ENCODE measurements around the gene ASNS. TPM values are rescaled to one million over a fixed set of nuclear protein-coding genes. Genes with fewer than 3 reads are reported as not detected.

Gene ASNS
- total and polyA plus RNA-seq, 2 of the 8 experiments (the other 6 are each of a cell fraction or from before 2014, with no cell fraction given) = 32.2 to 150 TPM

DNA sequence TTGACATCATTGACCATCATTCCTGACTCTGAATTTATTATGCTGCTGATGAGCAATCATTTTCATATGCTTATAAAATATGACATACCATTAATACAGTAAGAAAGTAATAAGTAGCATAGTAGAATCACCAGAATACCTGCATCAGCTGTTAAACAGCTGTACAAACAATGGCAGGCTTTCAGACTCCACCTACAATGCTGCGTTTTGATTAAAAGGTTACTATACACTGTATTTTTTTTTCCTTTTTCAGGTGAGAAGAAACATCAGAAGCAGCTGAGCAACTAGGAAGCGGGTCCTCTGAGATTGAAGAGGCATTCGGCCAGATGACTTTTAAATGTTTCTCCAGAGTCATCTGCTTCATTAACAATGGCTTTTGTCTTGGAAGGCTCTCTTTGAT is 7.1 kb downstream of the ASNS start:
- H4K91ac ChIP-seq (replicated peaks; ENCODE audit: insufficient read length, low read length) = no peak overlapping the region
- no peak overlapping the region for H2BK15ac ChIP-seq (ENCODE audit: low read length)
- H3K9me3 ChIP-seq (ENCODE audit: insufficient read depth in 2 of 2, low read depth in 1 of 2, low read length in 1 of 2) = no peaks in the 10 kb centered on the region
- H3K14ac ChIP-seq (ENCODE audit: insufficient read length) = no peak overlapping the region
- H2BK12ac ChIP-seq (ENCODE audit: low read depth, low read length) = no peak overlapping the region
- H3K4me2 ChIP-seq (ENCODE audit: insufficient read depth in 1 of 2, low read depth in 2 of 2, low read length in 2 of 2) = no peak overlapping the region
- ChIA-PET POLR2A (ENCODE audit: partially characterized antibody) (interaction anchor here (1.0 to 2.1 kb wide), 4 partner anchors 9 to 63 kb away, joined by 3 to 13 read pairs (median 5); no protein-coding TSS in a partner anchor), CTCF (ENCODE audit: partially characterized antibody) (no interaction called here)
- H3K4me3 ChIP-seq (ENCODE audit: extremely low read depth in 1 of 4, insufficient read depth in 2 of 4, low read depth in 3 of 4, low read length in 4 of 4) = no peak overlapping the region
- no peak overlapping the region for H2BK5ac ChIP-seq (ENCODE audit: low read depth, low read length)
- H3K23ac ChIP-seq (ENCODE audit: insufficient read length) = no peak overlapping the region
- FAIRE-seq (no peak), DNase-seq (ENCODE audit: low read depth in 1 of 2, low spot score in 2 of 2) (no peak)
- no peak overlapping the region for H3K18ac ChIP-seq (ENCODE audit: extremely low read depth, low read length)
- no peak overlapping the region for H2AK5ac ChIP-seq (ENCODE audit: low read depth, low read length)
- no peak overlapping the region for H3K4ac ChIP-seq (replicated peaks; ENCODE audit: insufficient read length, low read depth, low read length)
- no peak overlapping the region for H2BK120ac ChIP-seq (replicated peaks; ENCODE audit: low read depth, low read length)
- peaks cover 0 to 69% (median 24%) of the 10 kb centered on the region in 4 experiments; a peak in 5 of 8 replicates for H3K36me3 ChIP-seq (ENCODE audit: control insufficient read depth in 2 of 4, insufficient read depth in 4 of 4, low read length in 3 of 4)
- no peak overlapping the region for H4K5ac ChIP-seq (ENCODE audit: insufficient read length, low read depth, low read length)
- no peaks in the 10 kb centered on the region for H3K23me2 ChIP-seq (ENCODE audit: low read depth, low read length)
- H3K56ac ChIP-seq (replicated peaks; ENCODE audit: insufficient read length, low read depth, low read length) = no peak overlapping the region
- no peak overlapping the region for H3K9ac ChIP-seq (replicated peaks in 1 of 4; ENCODE audit: extremely low read depth in 1 of 4, low read depth in 3 of 4, low read length in 3 of 4)
- no peaks in the 10 kb centered on the region for H3K79me1 ChIP-seq (ENCODE audit: low read depth, low read length)
- H2BK20ac ChIP-seq (ENCODE audit: low read length) = no peak overlapping the region
- peaks cover 0 to 7% of the 10 kb centered on the region in 2 experiments; a peak in 2 of 4 replicates for H3K79me2 ChIP-seq (ENCODE audit: control insufficient read depth in 1 of 2, insufficient read depth in 2 of 2, low read length in 2 of 2)
- H4K8ac ChIP-seq (ENCODE audit: extremely low read depth, insufficient read depth, low read length) = no peak overlapping the region
- H3K27ac ChIP-seq (ENCODE audit: low read depth, low read length) = no peak overlapping the region
- WGBS, 2 experiments (ENCODE audit: extremely low coverage in 1 of 2, insufficient coverage in 1 of 2, insufficient read length in 1 of 2, insufficient replicate concordance in 2 of 2, low coverage in 1 of 2, low lambda C conversion rate in 2 of 2, missing lambda C conversion rate in 1 of 2) = 84% methylated on average over 3 of the region's 3 CpGs; no CpG with 5 or more reads in 1 of the 2 experiments
- peaks cover 0 to 2% of the 10 kb centered on the region in 2 experiments for H4K20me1 ChIP-seq (replicated peaks in 1 of 2; ENCODE audit: control insufficient read depth in 1 of 2, insufficient read depth in 2 of 2, low read length in 2 of 2)
- H2AFZ ChIP-seq (ENCODE audit: low read length) = no peak overlapping the region
- no peaks in the 10 kb centered on the region for H3K27me3 ChIP-seq (replicated peaks in 1 of 4; ENCODE audit: control insufficient read depth in 3 of 4, extremely low read depth in 1 of 4, insufficient read depth in 3 of 4, low read length in 3 of 4)
- H3K4me1 ChIP-seq (replicated peaks in 1 of 4; ENCODE audit: control insufficient read depth in 3 of 4, insufficient read depth in 4 of 4, low read length in 3 of 4) = peaks cover 0 to 2% (median 0%) of the 10 kb centered on the region in 4 experiments; a peak in 1 of 7 replicates
- TF ChIP-seq HDAC2 (IDR thresholded peaks at IDR 0.05; ENCODE audit: borderline replicate concordance in 1 of 2, low read depth in 2 of 2, low read length in 2 of 2) = no peak
- no peak for TF ChIP-seq RBBP5 (IDR thresholded peaks at IDR 0.05; ENCODE audit: borderline replicate concordance, low read depth, low read length)
- TF ChIP-seq NRF1 (IDR thresholded peaks at IDR 0.05; ENCODE audit: low read depth, low read length) = no peak
- no peak for TF ChIP-seq PHF8 (conservative IDR thresholded peaks at IDR 0.05; ENCODE audit: low read depth, low read length)
- no peak for TF ChIP-seq TAF7 (optimal IDR thresholded peaks at IDR 0.05; ENCODE audit: borderline replicate concordance, low read depth, low read length)
- no peak for TF ChIP-seq SP1 (IDR thresholded peaks at IDR 0.05; ENCODE audit: low read depth, low read length)
- no peak for TF ChIP-seq NANOG (IDR thresholded peaks at IDR 0.05; ENCODE audit: insufficient read depth, low read depth, low read length, poor library complexity, severe bottlenecking)
- no peak for TF ChIP-seq BACH1 (IDR thresholded peaks at IDR 0.05; ENCODE audit: low read length)
- no peak for TF ChIP-seq EZH2 (IDR thresholded peaks at IDR 0.05; ENCODE audit: low read depth, low read length, severe bottlenecking)
- no peak for TF ChIP-seq KDM1A (IDR thresholded peaks at IDR 0.05; ENCODE audit: borderline replicate concordance, low read length)
- TF ChIP-seq, protein P1, sequence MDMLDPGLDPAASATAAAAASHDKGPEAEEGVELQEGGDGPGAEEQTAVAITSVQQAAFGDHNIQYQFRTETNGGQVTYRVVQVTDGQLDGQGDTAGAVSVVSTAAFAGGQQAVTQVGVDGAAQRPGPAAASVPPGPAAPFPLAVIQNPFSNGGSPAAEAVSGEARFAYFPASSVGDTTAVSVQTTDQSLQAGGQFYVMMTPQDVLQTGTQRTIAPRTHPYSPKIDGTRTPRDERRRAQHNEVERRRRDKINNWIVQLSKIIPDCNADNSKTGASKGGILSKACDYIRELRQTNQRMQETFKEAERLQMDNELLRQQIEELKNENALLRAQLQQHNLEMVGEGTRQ (IDR thresholded peaks at IDR 0.05; ENCODE audit: low read length) = no peak
- no peak for TF ChIP-seq CTBP2 (IDR thresholded peaks at IDR 0.05; ENCODE audit: borderline replicate concordance, insufficient read depth, insufficient read length, low read length)
